ENCODE results near the gene RHBDD2.

GRCh38 chr7:75854233-75854632, 24.6 kb upstream of the RHBDD2 start:
- TF ChIP-seq CTCF (IDR thresholded peaks at IDR 0.05) (no peak), EP300 (IDR thresholded peaks at IDR 0.05) (no peak), POLR2A (IDR thresholded peaks at IDR 0.05) (no peak), POLR2AphosphoS5 (IDR thresholded peaks at IDR 0.05) (no peak)

Data from gastroesophageal sphincter (tissue), 3 donors.